Stimulated activated CD4-positive, alpha-beta T cell treated with anti-CD3 and anti-CD28 coated beads, Interleukin-1b, Interleukin-23, amount 100 ng/mL, for 1 hour (primary cell): ENCODE measurements around the gene MDM4.
"Not testable (repeated sequence)": the region's sequence is repeated elsewhere in the genome, so short reads cannot be mapped to it uniquely, and the experiment has no call there.

Source experiments
- DNase-seq, 2 donors: peaks; one replicate each; pipeline ENCODE4 v3.0.0-alpha.2; 2020; ENCODE audit warnings: low read depth in 2 of 2

Gene MDM4, protein sequence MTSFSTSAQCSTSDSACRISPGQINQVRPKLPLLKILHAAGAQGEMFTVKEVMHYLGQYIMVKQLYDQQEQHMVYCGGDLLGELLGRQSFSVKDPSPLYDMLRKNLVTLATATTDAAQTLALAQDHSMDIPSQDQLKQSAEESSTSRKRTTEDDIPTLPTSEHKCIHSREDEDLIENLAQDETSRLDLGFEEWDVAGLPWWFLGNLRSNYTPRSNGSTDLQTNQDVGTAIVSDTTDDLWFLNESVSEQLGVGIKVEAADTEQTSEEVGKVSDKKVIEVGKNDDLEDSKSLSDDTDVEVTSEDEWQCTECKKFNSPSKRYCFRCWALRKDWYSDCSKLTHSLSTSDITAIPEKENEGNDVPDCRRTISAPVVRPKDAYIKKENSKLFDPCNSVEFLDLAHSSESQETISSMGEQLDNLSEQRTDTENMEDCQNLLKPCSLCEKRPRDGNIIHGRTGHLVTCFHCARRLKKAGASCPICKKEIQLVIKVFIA

DNA sequence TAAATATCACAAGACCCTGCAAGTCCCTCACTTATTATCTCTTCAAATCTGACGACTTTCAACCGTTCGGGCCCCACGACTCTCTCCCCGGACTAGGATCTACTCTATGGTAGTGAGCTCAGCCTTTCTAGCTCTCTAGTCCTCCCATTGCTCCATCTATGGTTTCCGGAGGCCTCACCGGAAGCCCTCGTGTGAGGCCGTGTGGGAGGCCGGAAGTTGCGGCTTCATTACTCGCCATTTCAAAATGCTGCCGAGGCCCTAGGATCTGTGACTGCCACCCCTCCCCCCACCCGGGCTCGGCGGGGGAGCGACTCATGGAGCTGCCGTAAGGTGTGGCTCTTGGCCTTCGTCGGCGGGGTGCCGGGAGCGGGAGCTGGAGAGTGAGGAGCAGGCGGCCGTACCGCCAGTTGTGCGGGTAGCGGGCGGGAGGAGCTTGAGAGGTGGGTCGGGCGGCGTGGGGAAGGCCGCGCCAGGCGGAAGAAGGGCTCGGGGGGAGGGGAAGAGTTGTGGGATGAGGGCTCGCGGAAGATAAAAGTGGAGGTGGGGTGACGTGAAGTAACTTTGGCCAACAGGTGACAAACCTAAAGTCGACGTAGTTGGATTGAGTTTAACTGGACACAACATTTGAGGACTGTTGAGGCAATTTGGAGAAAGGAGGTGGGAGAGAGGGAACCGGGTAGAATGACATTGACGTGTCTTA lies at the start of gene MDM4:
Gene MDM4 (plus strand): TSS at position 227 of the 700 bp plus-strand sequence. CDS start 9,113 bp downstream, outside the sequence.
- peak; percentile 82 to 86 for DNase-seq

DNA sequence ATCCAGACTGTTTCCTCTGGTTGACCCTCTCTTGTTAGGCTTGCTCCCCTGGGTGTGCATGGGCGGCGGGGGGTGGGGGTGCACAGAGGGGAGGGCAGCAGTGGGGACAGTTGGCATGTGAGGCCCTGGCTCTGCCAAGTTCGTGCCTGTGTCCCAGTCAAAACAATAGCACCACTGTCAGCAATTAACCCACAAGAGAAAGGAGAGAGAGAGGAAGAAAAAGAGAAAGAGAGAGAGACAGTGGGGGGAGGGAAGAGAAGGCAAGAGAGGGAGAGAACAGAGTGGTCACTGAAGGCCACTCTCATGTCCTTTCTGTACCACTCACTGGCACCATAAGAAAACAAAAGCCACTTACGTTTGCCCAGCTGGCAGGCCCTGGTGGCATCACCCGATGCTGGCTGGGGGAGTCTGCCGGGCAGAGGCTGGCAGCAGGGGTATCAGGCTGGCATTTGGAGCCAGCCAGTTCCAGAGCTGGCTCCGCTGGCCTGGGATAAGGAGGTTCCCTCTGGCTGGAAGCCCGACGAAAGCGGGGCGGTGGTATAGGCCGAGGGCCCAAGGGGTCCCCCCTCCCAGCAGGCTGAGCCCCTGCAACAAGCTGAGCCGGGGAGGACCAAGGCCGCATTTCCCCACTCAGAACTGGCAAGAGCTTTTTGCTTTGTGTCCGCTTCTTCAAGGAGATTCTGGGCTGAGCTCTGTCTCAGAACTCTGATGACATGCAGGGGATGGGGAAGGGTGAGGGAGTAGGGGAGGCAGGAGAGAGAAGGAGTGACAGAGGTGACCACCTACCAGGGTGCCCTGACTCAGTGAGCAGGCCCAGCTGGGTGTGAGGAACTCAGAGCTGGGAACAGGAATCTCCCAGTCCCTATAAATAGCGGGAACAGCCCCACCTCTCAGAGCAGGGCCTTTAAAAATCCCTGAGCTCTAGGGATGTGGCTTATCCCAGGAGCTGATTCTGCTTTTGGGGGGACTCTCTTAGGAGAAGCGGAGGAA lies 49.5 kb upstream of the MDM4 start:
- no peak for DNase-seq

DNA sequence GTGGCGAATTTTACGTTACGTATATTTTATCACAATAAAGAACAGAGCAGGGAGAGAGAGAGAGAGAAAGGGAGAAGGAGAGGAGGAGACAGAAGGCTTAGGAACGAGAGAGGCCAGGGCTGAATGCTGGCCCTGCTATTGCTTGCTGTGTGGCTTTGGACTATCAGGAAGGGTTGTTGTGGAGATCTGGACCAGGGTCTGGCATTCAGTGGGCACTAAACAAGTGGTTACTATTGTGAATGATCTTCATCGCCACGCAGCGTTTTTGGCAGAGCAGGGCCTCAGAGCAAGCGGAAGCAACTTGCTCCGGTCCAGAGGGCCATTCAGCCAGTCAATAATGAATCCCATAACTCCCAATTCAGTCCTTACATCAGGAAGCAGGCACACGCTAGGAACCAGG lies 48.0 kb upstream of the MDM4 start:
- DNase-seq = no peak

DNA sequence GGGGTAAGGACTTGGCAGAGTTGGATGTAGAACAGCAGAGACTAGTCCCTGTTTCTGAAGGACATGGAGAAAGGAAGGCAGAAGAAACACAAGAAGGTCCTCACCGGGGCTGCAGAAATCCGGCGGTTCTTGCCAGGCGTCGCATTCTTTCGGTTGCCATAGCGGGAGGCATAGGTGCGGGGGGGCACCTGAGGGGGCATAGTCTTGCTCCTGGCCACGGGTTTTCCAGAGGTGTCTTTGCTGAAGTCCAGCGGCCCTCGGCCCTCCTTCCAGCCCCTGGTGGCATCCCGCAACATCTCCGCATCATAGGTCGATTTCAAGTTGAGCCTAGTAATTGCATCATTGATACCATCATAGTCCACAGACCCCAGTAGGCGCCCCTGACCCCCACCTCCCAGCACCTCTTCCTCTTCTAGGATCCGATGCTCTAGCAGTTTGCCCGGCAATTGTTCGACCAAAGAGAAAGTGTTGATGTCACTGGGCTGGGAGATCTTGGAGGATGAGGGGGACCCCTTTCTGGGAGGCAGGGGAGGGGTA lies 47.4 kb upstream of the MDM4 start:
- DNase-seq = no peak

DNA sequence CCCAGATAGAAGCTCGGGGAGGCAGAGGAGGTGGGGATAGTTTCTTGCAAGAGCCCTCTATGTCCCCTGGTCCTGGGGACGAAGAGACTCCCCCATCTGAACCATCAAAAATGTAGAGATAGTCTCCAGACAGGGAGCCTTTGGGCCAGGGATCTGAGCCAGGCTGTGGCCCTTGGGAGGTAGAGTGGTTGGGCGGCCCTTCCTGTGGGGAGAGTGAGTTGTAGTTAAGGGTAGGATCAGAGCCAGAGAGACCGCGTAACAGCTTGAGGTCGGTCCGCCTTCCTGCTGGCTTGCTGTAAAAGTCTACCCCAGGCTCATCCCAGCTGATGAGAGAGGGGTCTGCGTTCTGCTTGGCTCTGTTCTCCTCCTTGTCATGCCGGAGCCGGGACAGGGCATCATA lies 46.9 kb upstream of the MDM4 start:
- DNase-seq = no peak

DNA sequence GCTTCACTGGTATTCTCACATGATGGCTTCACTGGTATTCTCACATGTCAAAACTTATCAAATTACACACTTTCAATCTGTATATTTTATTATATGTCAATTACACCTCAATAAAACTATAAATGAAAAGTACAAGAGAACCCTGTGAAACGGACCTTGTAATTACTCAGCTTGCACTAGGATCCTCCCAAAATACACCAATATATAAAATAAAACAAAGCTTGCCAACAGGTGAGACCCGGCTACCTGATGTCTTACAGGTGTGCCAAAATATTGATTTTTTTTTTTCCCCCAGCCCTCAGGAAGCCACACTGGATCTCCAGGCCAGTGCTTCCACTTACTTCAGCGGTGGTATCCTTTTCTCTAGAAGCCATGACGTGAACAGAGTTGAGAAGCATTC lies 44.5 kb upstream of the MDM4 start:
- DNase-seq = no peak

DNA sequence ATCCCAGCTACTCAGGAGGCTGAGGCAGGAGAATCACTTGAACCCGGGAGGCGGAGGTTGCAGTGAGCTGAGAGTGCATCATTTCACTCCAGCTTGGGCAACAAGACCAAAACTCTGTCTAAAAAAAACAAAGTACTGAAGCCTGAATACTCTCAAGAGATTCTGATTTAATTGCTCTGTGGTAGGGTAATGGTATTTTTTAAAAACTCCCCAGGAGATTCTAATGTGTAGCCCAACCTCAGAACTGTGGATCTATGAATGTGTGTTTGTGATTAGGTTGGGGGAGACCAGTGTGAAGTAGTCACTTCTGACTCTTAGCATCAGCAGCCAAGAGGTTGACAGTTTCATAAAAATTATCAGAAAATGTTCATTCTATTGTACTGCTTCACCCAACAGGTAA lies 43.5 kb upstream of the MDM4 start:
- no peak for DNase-seq

DNA sequence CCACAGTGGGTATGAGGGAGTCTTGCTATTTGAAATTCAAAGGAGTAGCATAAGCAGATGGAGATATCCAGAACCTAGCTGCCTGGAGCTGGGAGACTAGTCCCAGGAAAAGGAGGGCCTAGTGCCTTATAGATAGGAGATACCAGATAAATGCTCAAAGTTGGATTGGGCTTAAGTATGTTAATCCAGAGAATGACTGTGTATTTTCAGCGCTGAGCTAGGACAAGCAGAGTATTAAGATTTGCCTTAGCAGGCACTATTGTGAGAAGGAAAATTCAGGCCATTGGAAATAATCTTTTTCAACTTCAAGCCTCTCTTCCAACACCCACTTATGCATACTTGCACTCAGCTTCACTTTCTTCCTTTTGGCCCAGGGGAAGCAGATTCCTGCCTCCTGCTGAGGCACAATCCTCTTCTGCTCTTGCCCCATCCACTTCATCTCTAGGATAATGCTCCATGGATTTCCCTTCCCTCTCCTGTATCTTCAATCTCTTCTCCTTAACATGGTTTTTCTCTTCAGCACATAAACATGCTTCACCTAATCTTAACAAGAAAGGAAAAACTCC lies 42.7 kb upstream of the MDM4 start:
- DNase-seq = no peak

DNA sequence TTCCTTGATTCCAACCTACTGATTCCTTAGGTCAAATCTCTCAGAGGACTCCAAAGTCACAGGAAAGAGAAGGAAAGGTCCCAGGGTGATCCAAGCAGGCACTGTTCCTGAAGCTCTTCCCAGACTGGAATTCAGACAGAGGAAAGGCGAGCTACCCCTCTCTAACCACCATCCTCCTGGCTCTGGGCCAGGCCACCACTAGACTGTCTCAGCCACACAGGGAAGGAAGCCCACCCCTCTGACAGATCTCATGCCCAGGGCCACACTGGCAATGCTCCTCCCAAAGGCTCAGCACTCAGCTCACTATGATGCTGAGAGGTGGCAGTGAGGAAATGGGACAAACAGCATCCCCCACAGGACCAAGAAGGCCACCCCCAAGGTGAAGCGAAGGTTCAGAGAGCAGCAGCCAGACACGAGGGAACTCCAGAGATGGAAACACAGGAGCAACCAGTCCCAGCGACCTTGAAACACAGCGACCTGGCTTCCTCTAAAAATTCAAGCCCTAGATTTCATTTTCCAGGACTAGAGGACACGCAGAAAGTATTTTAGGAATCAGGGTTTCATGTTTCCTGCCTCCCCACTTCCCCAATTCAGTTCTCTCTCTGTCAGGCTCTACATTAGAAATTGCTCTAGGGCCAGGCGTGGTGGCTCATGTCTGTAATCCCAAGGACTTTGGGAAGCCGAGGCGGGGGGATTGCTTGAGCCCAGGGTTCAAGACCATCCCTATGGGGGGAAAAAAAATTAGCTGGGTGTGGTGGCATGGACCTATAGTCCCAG lies 40.4 kb upstream of the MDM4 start:
- no peak for DNase-seq

DNA sequence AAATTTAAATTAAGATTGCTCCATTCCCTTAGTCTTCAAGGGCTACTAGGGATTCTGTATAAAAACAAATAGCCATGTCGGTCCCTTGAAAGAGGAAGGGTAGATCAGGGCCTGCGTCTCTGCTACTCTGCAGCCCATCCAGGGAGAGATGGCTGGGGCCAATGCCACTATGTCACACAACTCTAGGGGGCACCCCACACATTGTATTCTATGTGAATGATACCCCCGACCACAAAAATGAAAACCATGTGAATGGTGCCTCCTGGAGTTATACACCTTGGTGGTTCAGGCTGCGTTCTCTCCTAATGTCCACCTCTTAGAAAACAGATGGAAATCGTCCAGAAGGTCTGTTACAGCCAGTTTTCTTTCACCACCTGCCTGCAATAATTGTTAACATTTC lies 39.6 kb upstream of the MDM4 start:
- DNase-seq = no peak

DNA sequence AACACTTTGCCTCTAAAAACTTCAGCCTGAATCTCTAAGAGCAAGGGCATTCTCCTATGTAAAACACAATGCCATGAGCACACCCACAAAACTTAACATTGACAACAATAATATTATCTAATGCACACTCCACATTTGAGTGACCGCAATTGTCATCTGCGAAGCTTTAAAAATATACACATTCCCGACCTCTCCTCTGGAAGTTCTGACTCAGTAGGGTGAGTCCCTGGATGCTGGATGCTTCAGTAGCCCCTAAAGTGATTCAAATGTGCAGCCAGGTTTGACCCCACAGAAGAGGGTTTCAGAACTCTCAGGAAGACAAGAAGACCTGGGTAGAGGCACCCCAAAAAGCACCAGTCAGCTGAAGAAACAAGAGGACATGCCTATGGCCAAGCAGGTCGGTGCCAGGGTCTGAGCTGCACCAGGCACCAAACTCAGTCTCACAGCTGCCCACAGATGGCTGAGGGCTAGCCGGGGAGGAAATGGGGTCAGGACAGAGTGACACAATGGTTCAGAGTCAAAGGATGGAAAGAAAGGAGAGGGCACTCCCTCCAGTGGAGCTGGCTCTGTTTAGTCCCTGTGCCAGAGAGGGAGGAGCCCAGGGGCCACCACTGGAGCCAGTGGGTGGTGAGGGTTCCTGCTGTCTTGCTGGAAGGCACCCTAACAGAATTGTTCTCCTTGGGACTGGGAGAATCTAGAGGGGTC lies 39.0 kb upstream of the MDM4 start:
- DNase-seq = no peak

DNA sequence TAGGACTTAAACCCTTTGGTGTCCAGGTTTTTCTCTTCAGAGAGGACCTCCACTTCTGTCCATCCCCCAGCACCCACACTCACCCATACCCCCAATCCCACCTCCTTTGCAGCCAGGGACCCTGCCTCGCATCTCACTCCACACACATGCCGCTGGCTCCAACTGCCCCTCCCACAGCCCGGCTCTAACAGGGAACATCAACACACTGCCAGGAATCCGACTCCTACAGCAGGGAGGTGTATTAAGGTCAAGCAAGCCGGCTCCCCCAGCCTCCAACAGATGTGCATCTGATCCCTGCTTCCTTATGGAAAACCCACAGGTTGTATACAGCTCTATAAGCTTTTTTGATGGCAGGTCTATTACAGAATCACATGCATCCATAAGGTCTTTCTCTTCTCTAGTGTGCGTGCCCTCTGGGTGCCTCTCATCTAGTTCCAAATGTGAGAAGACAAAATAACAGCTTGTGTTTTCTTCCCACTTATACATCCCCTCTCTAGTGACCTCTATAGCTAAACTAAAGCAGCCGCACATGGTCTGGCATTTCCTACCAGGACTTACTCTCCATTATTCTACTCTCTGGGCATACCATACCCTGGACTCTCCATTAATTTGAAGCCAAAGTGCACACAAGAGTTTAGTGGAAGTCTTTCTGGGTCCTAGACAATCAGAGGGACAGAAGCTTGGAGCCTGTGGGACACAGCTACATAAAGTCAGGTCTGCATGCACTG lies 37.9 kb upstream of the MDM4 start:
- DNase-seq = no peak

DNA sequence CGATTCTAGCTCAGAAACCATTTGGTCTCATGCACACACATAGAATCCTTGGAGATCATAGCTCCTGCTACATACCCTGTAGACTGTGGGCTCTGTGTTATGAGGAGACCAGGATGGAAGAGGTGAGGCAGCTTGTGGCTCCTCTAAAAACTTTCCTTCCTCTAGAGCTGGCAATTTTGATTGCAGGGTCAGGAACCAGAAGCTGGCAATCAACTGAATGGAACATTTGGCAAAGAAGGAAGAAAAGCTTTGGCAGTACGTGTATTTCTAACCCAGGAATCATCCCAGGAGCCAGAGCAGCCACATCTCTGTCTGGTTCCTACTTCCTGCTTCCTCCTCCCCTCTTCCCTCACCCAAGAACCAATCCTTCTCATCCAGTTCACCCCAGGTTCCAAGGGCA lies 37.3 kb upstream of the MDM4 start:
- no peak for DNase-seq

DNA sequence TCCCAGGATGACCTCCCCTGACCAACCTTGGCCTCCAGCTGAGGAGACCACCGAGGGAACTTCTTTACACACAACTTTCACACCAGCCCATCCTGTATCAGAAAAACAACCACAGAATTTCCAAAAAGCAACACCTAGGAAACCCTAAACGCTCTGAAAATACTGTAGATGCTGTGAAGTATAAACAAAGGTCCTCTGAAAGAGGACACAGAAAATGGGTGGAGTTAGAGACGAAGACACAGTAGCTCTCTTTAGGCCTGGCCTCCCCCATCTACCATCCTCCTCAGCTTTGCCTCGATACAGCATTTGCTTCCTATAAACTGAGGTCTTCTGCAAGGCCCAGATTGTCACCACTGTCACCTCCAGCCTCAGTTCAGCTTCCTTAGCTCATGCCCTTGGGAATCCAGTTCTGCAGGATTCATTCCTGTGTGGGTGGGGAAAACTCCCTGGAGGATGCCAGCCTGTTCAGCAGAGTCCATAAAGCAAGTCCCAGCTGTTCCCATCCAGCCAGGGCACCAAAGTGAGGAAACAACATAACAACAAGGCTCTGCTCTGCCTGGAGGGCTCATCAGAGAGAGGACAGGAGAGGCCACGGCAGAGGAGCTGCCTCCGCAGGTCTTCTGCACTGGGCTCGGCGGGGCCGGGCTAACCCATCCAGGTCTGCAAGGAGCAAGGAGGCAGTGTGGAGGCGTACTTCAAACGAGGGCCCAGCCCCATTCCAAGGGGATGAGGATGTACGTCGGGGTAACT lies 36.6 kb upstream of the MDM4 start:
- DNase-seq = no peak

DNA sequence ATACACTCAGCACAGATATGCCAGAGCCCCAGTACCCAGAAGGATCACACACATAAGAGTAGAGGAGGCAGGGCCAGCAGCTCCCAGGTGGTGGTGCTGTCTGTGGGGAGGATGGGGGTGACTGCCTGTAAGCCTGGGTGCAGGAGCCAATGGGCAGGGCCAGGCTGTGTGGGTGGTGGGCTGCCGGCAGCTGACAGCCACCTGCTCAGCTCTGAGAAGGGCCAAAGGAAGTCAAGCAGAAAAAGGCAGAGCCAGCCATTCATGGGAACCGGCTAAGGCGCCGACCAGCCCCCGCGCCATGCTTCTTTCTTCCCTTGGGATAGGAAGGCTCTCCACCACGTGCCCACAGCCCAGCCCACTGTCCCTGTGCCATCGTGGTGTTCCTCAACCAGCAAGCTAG lies 35.7 kb upstream of the MDM4 start:
- DNase-seq = no peak

DNA sequence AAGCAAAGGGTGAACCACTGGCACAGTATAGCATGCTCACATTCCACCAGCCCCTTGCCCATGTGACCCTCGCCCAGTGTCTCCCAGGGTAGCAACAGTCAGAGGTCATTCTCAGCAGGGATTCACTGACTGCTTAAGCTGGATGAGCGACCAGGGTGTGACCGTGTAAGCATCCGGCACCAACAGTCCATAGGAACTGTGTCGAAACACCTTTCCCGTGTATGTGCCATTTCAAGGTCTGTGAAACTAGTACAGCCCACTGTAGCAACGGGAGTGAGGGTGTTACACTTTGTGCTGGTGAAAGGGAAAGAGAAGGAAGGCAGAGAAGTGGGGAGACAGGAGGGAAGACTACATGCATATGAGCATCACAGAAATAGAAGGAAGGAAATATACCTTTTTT lies 32.4 kb upstream of the MDM4 start:
- DNase-seq = no peak

DNA sequence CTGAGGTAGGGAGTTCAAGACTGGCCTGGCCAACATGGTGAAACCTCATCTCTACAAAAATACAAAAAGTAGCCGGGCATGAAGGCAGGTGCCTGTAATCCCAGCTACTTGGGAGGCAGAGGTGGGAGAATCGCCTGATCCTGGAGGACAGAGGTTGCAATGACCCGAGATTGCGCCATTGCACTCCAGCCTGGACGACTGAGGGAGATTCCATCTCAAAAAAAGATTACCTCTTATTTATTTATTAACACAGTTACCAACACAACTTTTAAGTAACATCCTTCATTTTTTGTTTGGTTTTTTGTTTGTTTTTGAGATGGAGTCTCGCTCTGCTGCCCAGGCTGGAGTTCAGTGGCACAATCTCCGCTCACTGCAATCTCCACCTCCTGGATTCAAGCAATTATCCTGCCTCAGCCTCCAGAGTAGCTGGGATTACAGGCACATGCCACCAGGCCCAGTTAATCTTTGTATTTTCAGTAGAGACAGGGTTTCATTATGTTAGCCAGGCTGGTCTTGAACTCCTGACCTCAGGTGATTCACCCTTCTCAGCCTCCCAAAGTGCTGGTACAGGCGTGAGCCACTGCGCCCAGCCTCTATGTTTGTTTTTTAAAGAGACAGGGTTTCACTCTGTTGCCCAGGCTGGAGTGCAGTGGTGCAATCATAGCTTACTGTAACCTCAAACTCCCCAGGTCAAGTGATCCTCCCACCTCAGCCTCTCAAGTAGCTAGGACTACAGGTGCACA lies 29.5 kb upstream of the MDM4 start:
- not testable (repeated sequence) for DNase-seq

DNA sequence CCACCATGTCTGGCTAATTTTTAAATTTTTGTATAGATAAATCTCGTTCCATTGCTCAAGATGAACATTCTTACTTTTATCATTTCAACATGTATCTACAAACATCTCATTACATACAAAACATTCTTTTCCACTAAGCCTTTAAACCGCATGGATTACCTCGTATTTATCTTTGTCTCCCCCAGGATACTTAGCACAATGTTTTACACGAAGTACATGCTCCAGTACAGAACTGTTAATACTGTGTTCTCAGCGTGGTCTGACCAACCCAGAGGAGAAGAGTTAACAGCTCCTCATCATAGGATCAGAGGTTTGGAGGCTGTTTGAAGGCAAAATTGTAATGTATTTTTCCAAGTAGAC lies 29.0 kb upstream of the MDM4 start:
- no peak for DNase-seq
